Trophoblast cell (in vitro differentiated cells and primary cell): ENCODE results near the gene KCNMB2.
A peak's percentile ranks its signal among the peaks of the same experiment; 100 is the strongest.
"Not testable (repeated sequence)": the region's sequence is repeated elsewhere in the genome, so short reads cannot be mapped to it uniquely, and the experiment has no call there.

Source experiments
- DNase-seq, 2 donors: peaks; one replicate each; pipeline ENCODE4 v3.0.0-alpha.2; 2016
- H2AFZ ChIP-seq: 2 replicates; pipeline ENCODE4 v1.6.1; 2013; ENCODE audit warnings: low read length, moderate library complexity, mild to moderate bottlenecking; ENCODE audit not compliant: insufficient read depth, poor library complexity
- H2AK5ac ChIP-seq: 2 replicates; pipeline ENCODE4 v1.6.1; 2013; ENCODE audit warnings: mild to moderate bottlenecking, low read length
- H2BK120ac ChIP-seq: 2 replicates; pipeline ENCODE4 v1.6.1; 2013; ENCODE audit warnings: low read length, mild to moderate bottlenecking, moderate library complexity; ENCODE audit not compliant: insufficient read depth, poor library complexity
- H2BK12ac ChIP-seq: 2 replicates; pipeline ENCODE4 v1.6.1; 2013; ENCODE audit warnings: mild to moderate bottlenecking, low read length, moderate library complexity
- H2BK5ac ChIP-seq: 2 replicates; pipeline ENCODE4 v1.6.1; 2013; ENCODE audit warnings: low read length, low read depth, moderate library complexity, mild to moderate bottlenecking; ENCODE audit not compliant: poor library complexity
- H3K14ac ChIP-seq: 2 replicates; pipeline ENCODE4 v1.6.1; 2013; ENCODE audit warnings: mild to moderate bottlenecking, low read length
- H3K18ac ChIP-seq: 2 replicates; pipeline ENCODE4 v1.6.1; 2013; ENCODE audit warnings: mild to moderate bottlenecking, low read length
- H3K23ac ChIP-seq: 2 replicates; pipeline ENCODE4 v1.6.1; 2013; ENCODE audit warnings: low read length
- H3K27ac ChIP-seq: 2 replicates; pipeline ENCODE4 v1.5.1; 2013; ENCODE audit warnings: low read depth, mild to moderate bottlenecking, inconsistent platforms, low read length, moderate library complexity
- H3K27me3 ChIP-seq: 2 replicates; pipeline ENCODE4 v1.6.1; 2013; ENCODE audit warnings: inconsistent platforms, mild to moderate bottlenecking, low read length, moderate library complexity; ENCODE audit not compliant: insufficient read depth
- H3K36me3 ChIP-seq, 2 experiments: 1 replicate in 1 of 2; 2 replicates in 1 of 2; pipeline ENCODE4 v1.6.1; 2013; ENCODE audit warnings: low read length in 2 of 2, mild to moderate bottlenecking in 2 of 2, moderate library complexity in 1 of 2; ENCODE audit not compliant: insufficient read depth in 2 of 2, control insufficient read depth in 1 of 2
- H3K4ac ChIP-seq: 2 replicates; pipeline ENCODE4 v1.6.1; 2013; ENCODE audit warnings: low read depth, mild to moderate bottlenecking, low read length, moderate library complexity
- H3K4me1 ChIP-seq, 2 experiments: 1 replicate in 1 of 2; 2 replicates in 1 of 2; pipeline ENCODE4 v1.6.1; 2013; ENCODE audit warnings: low read length in 2 of 2, mild to moderate bottlenecking in 2 of 2, moderate library complexity in 1 of 2; ENCODE audit not compliant: insufficient read depth in 2 of 2, control insufficient read depth in 1 of 2
- H3K4me2 ChIP-seq: 2 replicates; pipeline ENCODE4 v1.6.1; 2013; ENCODE audit warnings: inconsistent platforms, mild to moderate bottlenecking, low read length, moderate library complexity
- H3K4me3 ChIP-seq: 2 replicates; pipeline ENCODE4 v1.5.1; 2013; ENCODE audit warnings: mild to moderate bottlenecking, low read depth, low read length, inconsistent platforms
- H3K79me1 ChIP-seq: one replicate; pipeline ENCODE4 v1.6.1; 2013; ENCODE audit warnings: low read length
- H3K79me2 ChIP-seq: 2 replicates; pipeline ENCODE4 v1.6.1; 2013; ENCODE audit warnings: low read length, mild to moderate bottlenecking; ENCODE audit not compliant: control insufficient read depth, insufficient read depth, poor library complexity
- H3K9ac ChIP-seq: 2 replicates; pipeline ENCODE4 v1.6.1; 2013; ENCODE audit warnings: mild to moderate bottlenecking, low read length
- H3K9me3 ChIP-seq: 2 replicates; pipeline ENCODE4 v1.6.1; 2013; ENCODE audit warnings: low read depth, mild to moderate bottlenecking, control low read depth, inconsistent platforms, low read length; ENCODE audit not compliant: insufficient read depth
- H4K12ac ChIP-seq: 2 replicates; pipeline ENCODE4 v1.6.1; 2013; ENCODE audit warnings: low read depth, mild to moderate bottlenecking, low read length, moderate library complexity
- H4K8ac ChIP-seq: 2 replicates; pipeline ENCODE4 v1.6.1; 2013; ENCODE audit warnings: low read depth, mild to moderate bottlenecking, low read length, moderate library complexity
- H4K91ac ChIP-seq: one replicate; pipeline ENCODE4 v1.6.1; 2013; ENCODE audit warnings: low read depth, mild to moderate bottlenecking, low read length, moderate library complexity
- WGBS: extraction: QIAGEN DNeasy Blood & Tissue Kit; methylation state at CpG from one replicate; pipeline ENCODE4 v1.1.7; 2013; ENCODE audit warnings: missing lambda C conversion rate; ENCODE audit not compliant: insufficient read length, insufficient coverage; ENCODE audit errors: extremely low coverage; 5-methylcytosine and 5-hydroxymethylcytosine counted together

The KCNMB2 gene

DNA sequence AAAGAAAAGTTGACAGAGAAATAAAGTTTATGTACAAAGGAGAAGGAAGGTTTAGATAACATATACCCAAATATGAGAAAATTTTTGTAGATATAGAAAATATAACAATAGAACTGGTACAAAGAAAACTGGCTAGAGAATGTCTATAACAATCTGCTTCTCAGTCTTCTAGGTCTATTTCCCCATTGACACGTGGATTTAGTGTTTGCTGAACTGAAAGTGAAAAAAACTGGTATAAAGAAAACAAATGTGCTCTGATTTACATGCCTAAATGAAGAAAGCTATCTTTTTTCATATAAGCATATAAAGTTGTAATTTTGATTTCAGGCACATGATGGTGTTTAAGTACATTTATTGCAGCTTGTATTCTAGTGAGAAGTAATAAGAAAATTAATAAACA is 9.8 kb downstream of the KCNMB2 start:
- H2AK5ac ChIP-seq: no peak overlapping the region
- H2AFZ ChIP-seq: no peak overlapping the region
- H2BK5ac ChIP-seq: no peak overlapping the region
- H3K4me2 ChIP-seq: no peak overlapping the region
- no peak overlapping the region for H3K27ac ChIP-seq
- no peaks in the 10 kb centered on the region for H3K4me1 ChIP-seq
- H4K12ac ChIP-seq: no peak overlapping the region
- no peak overlapping the region for H4K8ac ChIP-seq
- no peak overlapping the region for H3K14ac ChIP-seq
- H3K9ac ChIP-seq: no peak overlapping the region
- no peak overlapping the region for H3K4me3 ChIP-seq
- H3K79me2 ChIP-seq: no peaks in the 10 kb centered on the region
- H3K27me3 ChIP-seq: no peaks in the 10 kb centered on the region
- no peaks in the 10 kb centered on the region for H3K9me3 ChIP-seq
- no peak for DNase-seq
- no peak overlapping the region for H2BK120ac ChIP-seq
- H3K18ac ChIP-seq: no peak overlapping the region
- no peaks in the 10 kb centered on the region for H3K79me1 ChIP-seq
- no peak overlapping the region for H4K91ac ChIP-seq
- no peak overlapping the region for H3K4ac ChIP-seq
- no peak overlapping the region for H3K23ac ChIP-seq
- no peak overlapping the region for H2BK12ac ChIP-seq
- WGBS: no CpG with 5 or more reads among the region's 1 CpG
- H3K36me3 ChIP-seq: no peaks in the 10 kb centered on the region

DNA sequence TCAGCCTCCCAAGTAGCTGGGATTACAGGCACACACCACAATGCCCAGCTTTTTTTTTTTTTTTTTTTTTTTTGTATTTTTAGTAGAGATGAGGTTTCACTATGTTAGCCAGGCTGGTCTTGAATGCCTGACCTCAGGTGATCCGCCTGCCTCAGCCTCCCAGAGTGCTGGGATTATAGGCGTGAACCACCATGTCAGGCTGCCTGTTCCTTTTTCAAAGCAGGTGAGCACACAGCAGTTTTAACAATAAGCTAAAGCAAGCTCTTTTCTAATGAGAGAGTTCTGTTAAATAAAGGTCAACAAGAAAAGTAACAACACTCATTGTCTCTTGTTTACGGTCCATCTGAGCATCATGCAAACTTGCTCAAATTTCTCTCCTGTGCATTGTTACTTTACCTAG is 13.2 kb downstream of the KCNMB2 start:
- H3K79me1 ChIP-seq, H3K14ac ChIP-seq, H3K9ac ChIP-seq, H2BK5ac ChIP-seq, H2BK12ac ChIP-seq, H3K18ac ChIP-seq, H4K91ac ChIP-seq, H3K9me3 ChIP-seq, H4K8ac ChIP-seq, H3K4ac ChIP-seq, H3K23ac ChIP-seq, H2BK120ac ChIP-seq, H3K4me1 ChIP-seq, H3K4me3 ChIP-seq, H3K27ac ChIP-seq, H2AFZ ChIP-seq, H3K79me2 ChIP-seq, H2AK5ac ChIP-seq, H3K4me2 ChIP-seq, H3K27me3 ChIP-seq, DNase-seq, H3K36me3 ChIP-seq, H4K12ac ChIP-seq: not testable (repeated sequence)
- WGBS: no CpG with 5 or more reads among the region's 3 CpGs

DNA sequence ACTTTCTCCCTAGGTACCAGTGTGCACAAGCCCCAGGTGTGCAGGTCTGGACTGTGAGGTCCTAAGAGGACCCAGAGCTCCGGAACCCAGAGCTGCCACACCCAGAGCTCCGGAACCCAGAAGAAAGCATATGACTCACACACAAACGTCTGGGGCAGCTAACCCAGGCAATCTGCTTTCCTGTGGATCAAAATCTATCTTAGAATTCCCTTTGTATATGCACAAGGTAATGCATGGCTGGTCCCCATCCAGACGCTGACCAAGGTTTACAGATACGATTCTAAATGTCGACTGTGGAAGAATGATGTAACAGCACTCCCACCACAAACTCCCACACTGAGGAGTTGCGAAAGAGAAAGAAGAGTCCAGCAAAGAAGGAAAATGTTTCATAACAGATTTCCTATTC is 15.7 kb downstream of the KCNMB2 start:
- Histone ChIP-seq H3K27ac (no peak overlapping the region), H4K91ac (no peak overlapping the region), H3K4ac (no peak overlapping the region), H2BK120ac (no peak overlapping the region), H3K9ac (no peak overlapping the region), H3K14ac (no peak overlapping the region), H3K79me2 (no peaks in the 10 kb centered on the region), H3K4me2 (no peak overlapping the region), H3K4me3 (no peak overlapping the region), H3K79me1 (no peaks in the 10 kb centered on the region), H2BK5ac (no peak overlapping the region), H3K23ac (no peak overlapping the region), H4K8ac (no peak overlapping the region), H2BK12ac (no peak overlapping the region), H4K12ac (no peak overlapping the region), H3K36me3 (no peaks in the 10 kb centered on the region), H2AFZ (no peak overlapping the region), H2AK5ac (no peak overlapping the region), H3K18ac (no peak overlapping the region), H3K9me3 (no peaks in the 10 kb centered on the region), H3K27me3 (no peaks in the 10 kb centered on the region), H3K4me1 (no peaks in the 10 kb centered on the region)
- no peak for DNase-seq
- no CpG with 5 or more reads among the region's 7 CpGs for WGBS

DNA sequence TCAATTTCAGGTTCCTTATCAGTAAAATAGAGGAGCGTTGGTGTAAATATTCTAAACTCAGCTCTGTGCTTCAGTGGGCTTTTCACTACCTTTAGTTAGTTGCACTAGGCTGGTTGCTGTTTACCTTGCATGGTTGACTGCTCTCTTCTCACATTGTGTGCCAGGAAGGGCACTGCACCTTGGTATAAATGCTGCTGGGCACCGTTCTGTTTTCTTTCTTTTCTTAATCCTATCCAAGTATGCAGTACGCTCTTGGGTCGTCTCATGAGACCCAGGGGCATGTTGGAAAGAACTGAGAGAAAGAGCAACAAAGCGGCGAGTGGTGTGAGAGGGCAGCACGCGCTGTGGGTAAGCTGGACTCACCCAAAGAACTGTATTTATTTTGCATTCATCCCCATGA is 22.4 kb downstream of the KCNMB2 start:
- H3K27ac ChIP-seq: no peak overlapping the region
- H3K4ac ChIP-seq: no peak overlapping the region
- H3K79me1 ChIP-seq: no peaks in the 10 kb centered on the region
- H3K14ac ChIP-seq: no peak overlapping the region
- no peak overlapping the region for H3K4me2 ChIP-seq
- no CpG with 5 or more reads among the region's 8 CpGs for WGBS
- no peaks in the 10 kb centered on the region for H3K27me3 ChIP-seq
- H3K18ac ChIP-seq: no peak overlapping the region
- H3K9ac ChIP-seq: peak overlapping the region; percentile 53
- no peak overlapping the region for H3K4me3 ChIP-seq
- no peak for DNase-seq
- no peak overlapping the region for H4K91ac ChIP-seq
- no peak overlapping the region for H2BK5ac ChIP-seq
- no peak overlapping the region for H2BK12ac ChIP-seq
- H2AFZ ChIP-seq: no peak overlapping the region
- no peak overlapping the region for H4K12ac ChIP-seq
- H4K8ac ChIP-seq: no peak overlapping the region
- no peaks in the 10 kb centered on the region for H3K9me3 ChIP-seq
- H2BK120ac ChIP-seq: no peak overlapping the region
- no peaks in the 10 kb centered on the region for H3K4me1 ChIP-seq
- no peaks in the 10 kb centered on the region for H3K79me2 ChIP-seq
- H3K36me3 ChIP-seq: no peaks in the 10 kb centered on the region
- H3K23ac ChIP-seq: peak overlapping the region; percentile 89
- no peak overlapping the region for H2AK5ac ChIP-seq
